RPMI7951 (cell line): ENCODE measurements around the gene TFCP2L1. TPM values are rescaled to one million over a fixed set of nuclear protein-coding genes. Genes with fewer than 3 reads are reported as not detected.
"Not testable (repeated sequence)": the region's sequence is repeated elsewhere in the genome, so short reads cannot be mapped to it uniquely, and the experiment has no call there.

Experiments
- DNase-seq: peaks from one replicate; pipeline ENCODE4 v3.0.0-alpha.2; 2012; ENCODE audit warnings: low read depth
- total RNA-seq: library from RNA; depleted of rRNA; stranded (reverse); fragments of >200 nt; shearing (Covaris generic); gene quantifications from 2 replicates; pipeline ENCODE4 v1.2.3, GENCODE V29; 2014

Gene TFCP2L1
- total RNA-seq, 1 experiment from 2014 or later = not detected

- DNase-seq = no peak
These were observed 12.4 kb downstream of the TFCP2L1 start for GRCh38 chr2:121272596-121272995.

GRCh38 chr2:121269436-121269835 lies 15.6 kb downstream of the TFCP2L1 start:
- not testable (repeated sequence) for DNase-seq

GRCh38 chr2:121266543-121267106 lies 18.4 kb downstream of the TFCP2L1 start:
- peak; percentile 11 for DNase-seq

- DNase-seq = no peak
These were observed 20.8 kb downstream of the TFCP2L1 start for GRCh38 chr2:121263996-121264715.

GRCh38 chr2:121260370-121261154 lies 24.4 kb downstream of the TFCP2L1 start:
- DNase-seq = no peak

- DNase-seq = no peak
These were observed 27.0 kb downstream of the TFCP2L1 start for GRCh38 chr2:121258051-121258450.

GRCh38 chr2:121257480-121257840 lies 27.5 kb downstream of the TFCP2L1 start:
- DNase-seq = peak; percentile 6

GRCh38 chr2:121256720-121257479 lies 28.1 kb downstream of the TFCP2L1 start:
- no peak for DNase-seq

GRCh38 chr2:121255358-121255757 lies 29.6 kb downstream of the TFCP2L1 start:
- DNase-seq = no peak

- DNase-seq = no peak
These were observed 30.3 kb downstream of the TFCP2L1 start for GRCh38 chr2:121254748-121255147.

- no peak for DNase-seq
These were observed 31.2 kb downstream of the TFCP2L1 start for GRCh38 chr2:121253674-121254240.

- DNase-seq = no peak
These were observed 31.9 kb downstream of the TFCP2L1 start for GRCh38 chr2:121253021-121253673.

GRCh38 chr2:121251497-121251896 lies 33.5 kb downstream of the TFCP2L1 start:
- no peak for DNase-seq

- no peak for DNase-seq
These were observed 36.1 kb downstream of the TFCP2L1 start for GRCh38 chr2:121248766-121249343.

- DNase-seq = no peak
These were observed 37.0 kb downstream of the TFCP2L1 start for GRCh38 chr2:121247971-121248370.

GRCh38 chr2:121247534-121247933 lies 37.5 kb downstream of the TFCP2L1 start:
- DNase-seq = no peak

- DNase-seq = no peak
These were observed 38.2 kb downstream of the TFCP2L1 start for GRCh38 chr2:121246704-121247255.

- DNase-seq = no peak
These were observed 39.1 kb downstream of the TFCP2L1 start for GRCh38 chr2:121245913-121246312.

GRCh38 chr2:121245120-121245820 lies 39.7 kb downstream of the TFCP2L1 start:
- no peak for DNase-seq

- DNase-seq = no peak
These were observed 40.4 kb downstream of the TFCP2L1 start for GRCh38 chr2:121244616-121245015.
